Stimulated activated naive B cell treated with anti-CD40 and anti-IgM and Interleukin-4, amounts not matched to agents 10 μg/mL and 1 μg/mL and 100 μg/mL, for 72 hours (primary cell): ENCODE results near the gene SLC39A8.

Experiments
- ATAC-seq, 2 donors: fragments of 150-1000 bp; cut with Tn5 transposase; replicated peaks; 2 replicates each; pipeline ENCODE4 v1.10.0; 2021; ENCODE audit warnings: moderate library complexity in 1 of 2
- DNase-seq: peaks from one replicate; pipeline ENCODE4 v3.0.0; 2021
- H3K27ac Mint-ChIP-seq: one replicate; pipeline ENCODE4 v1.8.0; 2022; ENCODE audit warnings: mild to moderate bottlenecking, mixed read lengths
- H3K27me3 Mint-ChIP-seq, 2 donors: one replicate each; pipeline ENCODE4 v1.8.0; 2022; ENCODE audit warnings: mixed read lengths in 2 of 2
- H3K36me3 Mint-ChIP-seq, 2 donors: one replicate each; pipeline ENCODE4 v1.8.0; 2022; ENCODE audit warnings: mixed read lengths in 2 of 2, mild to moderate bottlenecking in 1 of 2
- H3K4me1 Mint-ChIP-seq, 2 donors: one replicate each; pipeline ENCODE4 v1.8.0; 2022; ENCODE audit warnings: mixed read lengths in 2 of 2, mild to moderate bottlenecking in 1 of 2
- H3K4me3 Mint-ChIP-seq, 2 donors: one replicate each; pipeline ENCODE4 v1.8.0; 2022; ENCODE audit warnings: mild to moderate bottlenecking in 2 of 2, mixed read lengths in 2 of 2, moderate library complexity in 1 of 2
- H3K9me3 Mint-ChIP-seq, 2 donors: one replicate each; pipeline ENCODE4 v1.8.0; 2022; ENCODE audit warnings: mixed read lengths in 2 of 2, mild to moderate bottlenecking in 1 of 2

Gene SLC39A8

DNA sequence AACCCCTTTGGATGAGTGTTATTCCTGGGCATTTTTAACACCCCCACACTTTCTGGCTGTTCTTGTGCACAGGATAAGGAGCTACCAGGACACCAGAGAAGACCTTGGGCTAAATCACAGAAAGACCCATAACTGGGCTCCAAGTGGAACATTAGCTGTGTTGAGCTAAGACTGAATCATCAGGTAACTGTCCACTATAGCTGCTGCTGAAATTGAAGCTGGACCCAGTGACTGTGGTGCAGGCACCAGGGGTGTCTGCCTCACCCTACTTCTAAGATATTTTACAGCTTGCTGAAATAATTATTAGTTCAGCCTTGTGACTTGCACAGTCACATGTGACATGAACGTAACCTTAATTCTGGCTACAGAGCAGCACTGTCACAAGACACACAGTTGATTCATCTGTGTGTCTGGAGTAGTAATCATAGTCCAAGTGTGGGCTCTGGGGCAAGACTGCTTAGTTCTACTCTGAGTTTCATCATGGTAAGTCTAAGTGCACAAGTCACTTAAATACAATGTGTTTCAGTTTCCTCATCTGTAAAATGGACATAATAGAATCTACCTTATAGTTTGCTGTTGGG lies 127.4 kb downstream of the SLC39A8 start:
- no peaks in the 10 kb centered on the region for H3K36me3 Mint-ChIP-seq
- no peak for DNase-seq
- peaks cover 5 to 8% of the 10 kb centered on the region in 2 donors for H3K27me3 Mint-ChIP-seq
- no peak overlapping the region for H3K27ac Mint-ChIP-seq
- H3K9me3 Mint-ChIP-seq, result no peaks in the 10 kb centered on the region
- no peaks in the 10 kb centered on the region for H3K4me1 Mint-ChIP-seq
- H3K4me3 Mint-ChIP-seq, result no peak overlapping the region
- no peak for ATAC-seq

DNA sequence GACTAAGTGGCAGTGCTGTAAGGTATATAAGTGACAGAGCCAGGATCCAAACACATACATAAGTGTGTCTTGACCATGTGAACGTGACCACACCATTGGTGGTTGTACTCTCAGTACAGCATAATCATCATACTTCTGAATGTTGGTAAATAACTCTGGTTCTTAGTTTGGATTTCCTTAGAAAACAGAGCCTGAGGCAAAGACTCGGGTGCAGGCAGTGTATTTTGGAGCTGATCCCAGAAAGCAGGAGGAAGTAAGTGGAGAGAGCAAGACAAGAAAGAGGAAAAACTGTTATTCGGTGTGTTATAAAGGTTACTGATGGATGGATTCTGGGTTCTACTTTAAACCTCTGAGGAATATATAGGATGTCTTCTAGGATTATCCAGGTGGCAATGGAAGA lies 127.9 kb downstream of the SLC39A8 start:
- ATAC-seq, result no peak
- no peaks in the 10 kb centered on the region for H3K9me3 Mint-ChIP-seq
- DNase-seq, result no peak
- no peaks in the 10 kb centered on the region for H3K36me3 Mint-ChIP-seq
- H3K4me3 Mint-ChIP-seq, result no peak overlapping the region
- no peaks in the 10 kb centered on the region for H3K4me1 Mint-ChIP-seq
- H3K27me3 Mint-ChIP-seq, result peaks cover 5 to 8% of the 10 kb centered on the region in 2 donors
- no peak overlapping the region for H3K27ac Mint-ChIP-seq

DNA sequence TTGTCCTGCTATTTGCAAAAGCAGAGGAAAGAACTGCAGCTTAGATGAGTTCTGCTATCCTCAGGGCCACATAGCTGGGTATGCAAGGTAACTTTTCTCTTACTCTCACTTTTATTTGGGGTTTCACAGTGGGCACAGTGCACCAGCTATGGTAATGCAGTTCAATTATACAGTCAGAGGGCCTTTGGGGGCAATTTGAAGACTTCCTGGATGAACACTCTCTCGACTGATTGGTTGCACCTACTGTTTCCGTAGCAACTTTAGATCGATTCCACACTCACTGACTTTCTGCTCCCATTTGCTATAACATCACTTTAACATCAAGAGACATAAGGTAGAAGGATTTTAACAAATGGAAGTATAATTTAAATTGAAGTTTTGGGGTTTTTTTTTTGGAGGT lies 128.6 kb downstream of the SLC39A8 start:
- no peak overlapping the region for H3K4me3 Mint-ChIP-seq
- H3K27me3 Mint-ChIP-seq, result peaks cover 5 to 8% of the 10 kb centered on the region in 2 donors
- no peaks in the 10 kb centered on the region for H3K9me3 Mint-ChIP-seq
- H3K27ac Mint-ChIP-seq, result no peak overlapping the region
- H3K36me3 Mint-ChIP-seq, result no peaks in the 10 kb centered on the region
- DNase-seq, result no peak
- no peak for ATAC-seq
- no peaks in the 10 kb centered on the region for H3K4me1 Mint-ChIP-seq

DNA sequence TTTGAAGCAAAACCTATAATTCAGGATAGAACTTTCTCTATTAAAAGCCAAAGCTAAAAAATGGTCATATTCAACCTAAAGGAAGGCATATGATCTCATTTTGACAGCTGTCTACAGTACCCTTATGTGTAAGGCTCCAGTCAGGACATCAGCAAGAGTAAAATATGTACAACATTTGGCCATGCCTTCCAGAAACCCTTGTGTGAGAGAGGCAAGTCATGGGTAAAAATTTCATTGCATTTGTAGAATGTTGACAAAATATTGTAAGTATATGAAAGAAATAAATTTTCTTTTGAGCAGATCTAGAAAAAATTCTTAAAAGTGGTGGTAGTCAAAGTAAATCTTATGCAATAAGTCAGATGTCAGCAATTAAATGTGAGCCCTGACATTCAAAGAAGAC lies 132.3 kb downstream of the SLC39A8 start:
- Mint-ChIP-seq H3K36me3 (peaks cover 2 to 4% of the 10 kb centered on the region in 2 donors), H3K27me3 (peaks cover 5 to 13% of the 10 kb centered on the region in 2 donors), H3K4me1 (no peaks in the 10 kb centered on the region), H3K4me3 (no peak overlapping the region), H3K27ac (no peak overlapping the region), H3K9me3 (peaks cover 5% of the 10 kb centered on the region in 2 donors)
- no peak for DNase-seq
- ATAC-seq, result no peak
